ENCODE results near the gene SDHA. TPM values are rescaled to one million over a fixed set of nuclear protein-coding genes. Genes with fewer than 3 reads are reported as not detected.

SDHA gene
- total RNA-seq, 1 donor from 2014 or later, result 91.7 TPM

GRCh38 chr5:200985-201384 is 17.1 kb upstream of the SDHA start:
- peaks cover 2% of the 10 kb centered on the region for H3K9me3 Mint-ChIP-seq (ENCODE audit: unreplicated experiment)
- H3K27me3 Mint-ChIP-seq (ENCODE audit: low read depth, unreplicated experiment), result no peaks in the 10 kb centered on the region
- H2AFZ ChIP-seq (ENCODE audit: low read depth, low read length), result no peak overlapping the region
- no peaks in the 10 kb centered on the region for H3K36me3 ChIP-seq (ENCODE audit: insufficient read depth, low read length)
- no peak overlapping the region for H3K27ac ChIP-seq (ENCODE audit: low read depth, low read length)
- H3K27ac Mint-ChIP-seq (ENCODE audit: unreplicated experiment), result no peak overlapping the region
- H3K79me2 ChIP-seq (ENCODE audit: insufficient read depth, low read length), result peaks cover 14% of the 10 kb centered on the region
- H3K9ac ChIP-seq (ENCODE audit: low read length), result no peak overlapping the region
- no peaks in the 10 kb centered on the region for H3K9me3 ChIP-seq (ENCODE audit: insufficient read depth, low read depth, low read length)
- no peak for FAIRE-seq
- no peak for TF ChIP-seq CTCF (IDR thresholded peaks at IDR 0.05; ENCODE audit: insufficient read depth, low read depth, low read length)
- TF ChIP-seq EZH2 (IDR thresholded peaks at IDR 0.05; ENCODE audit: insufficient read depth, low read length), result no peak
- DNase-seq (ENCODE audit: low read depth), result no peak
- no peak overlapping the region for H3K4me3 Mint-ChIP-seq (ENCODE audit: unreplicated experiment)
- H3K4me3 ChIP-seq (ENCODE audit: insufficient read depth, low read depth, low read length), result no peak overlapping the region
- peaks cover 10% of the 10 kb centered on the region for H3K36me3 Mint-ChIP-seq (ENCODE audit: low read depth, unreplicated experiment)
- H4K20me1 ChIP-seq (ENCODE audit: insufficient read depth, low read length), result peaks cover 49% of the 10 kb centered on the region
- H3K4me1 ChIP-seq (ENCODE audit: insufficient read depth, low read length), result peaks cover under 1% of the 10 kb centered on the region
- peaks cover 5% of the 10 kb centered on the region for H3K4me1 Mint-ChIP-seq (ENCODE audit: low read depth, unreplicated experiment)
- H3K4me2 ChIP-seq (ENCODE audit: low read length), result no peak overlapping the region
- no peaks in the 10 kb centered on the region for H3K27me3 ChIP-seq (ENCODE audit: insufficient read depth, low read length)

- Mint-ChIP-seq H3K27me3 (ENCODE audit: low read depth, unreplicated experiment) (no peaks in the 10 kb centered on the region), H3K4me3 (ENCODE audit: unreplicated experiment) (no peak overlapping the region), H3K27ac (ENCODE audit: unreplicated experiment) (no peak overlapping the region), H3K9me3 (ENCODE audit: unreplicated experiment) (peaks cover 2% of the 10 kb centered on the region), H3K36me3 (ENCODE audit: low read depth, unreplicated experiment) (peaks cover 12% of the 10 kb centered on the region), H3K4me1 (ENCODE audit: low read depth, unreplicated experiment) (peaks cover 10% of the 10 kb centered on the region)
- Histone ChIP-seq H4K20me1 (ENCODE audit: insufficient read depth, low read length) (peaks cover 56% of the 10 kb centered on the region), H3K79me2 (ENCODE audit: insufficient read depth, low read length) (peaks cover 14% of the 10 kb centered on the region), H3K4me1 (ENCODE audit: insufficient read depth, low read length) (peaks cover 7% of the 10 kb centered on the region), H3K27ac (ENCODE audit: low read depth, low read length) (no peak overlapping the region), H3K36me3 (ENCODE audit: insufficient read depth, low read length) (no peaks in the 10 kb centered on the region), H3K4me2 (ENCODE audit: low read length) (no peak overlapping the region), H3K9ac (ENCODE audit: low read length) (no peak overlapping the region), H3K27me3 (ENCODE audit: insufficient read depth, low read length) (no peaks in the 10 kb centered on the region), H3K4me3 (ENCODE audit: insufficient read depth, low read depth, low read length) (no peak overlapping the region), H2AFZ (ENCODE audit: low read depth, low read length) (no peak overlapping the region), H3K9me3 (ENCODE audit: insufficient read depth, low read depth, low read length) (no peaks in the 10 kb centered on the region)
- DNase-seq (ENCODE audit: low read depth), result no peak
- FAIRE-seq, result no peak
- TF ChIP-seq CTCF (IDR thresholded peaks at IDR 0.05; ENCODE audit: insufficient read depth, low read depth, low read length) (no peak), EZH2 (IDR thresholded peaks at IDR 0.05; ENCODE audit: insufficient read depth, low read length) (no peak)
Observed at GRCh38 chr5:201672-202071, 16.4 kb upstream of the SDHA start.

GRCh38 chr5:203246-203930 is 14.7 kb upstream of the SDHA start:
- no peak overlapping the region for H3K27ac Mint-ChIP-seq (ENCODE audit: unreplicated experiment)
- FAIRE-seq, result no peak

More at GRCh38 chr5:203246-203930, 14.7 kb upstream of the SDHA start:
- no peak overlapping the region for H3K4me3 Mint-ChIP-seq (ENCODE audit: unreplicated experiment)
- Histone ChIP-seq H3K4me3 (ENCODE audit: insufficient read depth, low read depth, low read length) (no peak overlapping the region), H3K9ac (ENCODE audit: low read length) (no peak overlapping the region), H3K4me1 (ENCODE audit: insufficient read depth, low read length) (peaks cover 23% of the 10 kb centered on the region), H3K36me3 (ENCODE audit: insufficient read depth, low read length) (no peaks in the 10 kb centered on the region), H3K79me2 (ENCODE audit: insufficient read depth, low read length) (peaks cover 27% of the 10 kb centered on the region), H4K20me1 (ENCODE audit: insufficient read depth, low read length) (peaks cover 73% of the 10 kb centered on the region), H3K9me3 (ENCODE audit: insufficient read depth, low read depth, low read length) (no peaks in the 10 kb centered on the region), H2AFZ (ENCODE audit: low read depth, low read length) (no peak overlapping the region), H3K4me2 (ENCODE audit: low read length) (no peak overlapping the region), H3K27me3 (ENCODE audit: insufficient read depth, low read length) (no peaks in the 10 kb centered on the region), H3K27ac (ENCODE audit: low read depth, low read length) (no peak overlapping the region)
- DNase-seq (ENCODE audit: low read depth), result no peak
- H3K27me3 Mint-ChIP-seq (ENCODE audit: low read depth, unreplicated experiment), result no peaks in the 10 kb centered on the region
- H3K4me1 Mint-ChIP-seq (ENCODE audit: low read depth, unreplicated experiment), result peaks cover 16% of the 10 kb centered on the region
- TF ChIP-seq CTCF (IDR thresholded peaks at IDR 0.05; ENCODE audit: insufficient read depth, low read depth, low read length) (no peak), EZH2 (IDR thresholded peaks at IDR 0.05; ENCODE audit: insufficient read depth, low read length) (no peak)
- peaks cover 13% of the 10 kb centered on the region for H3K36me3 Mint-ChIP-seq (ENCODE audit: low read depth, unreplicated experiment)
- H3K9me3 Mint-ChIP-seq (ENCODE audit: unreplicated experiment), result peaks cover 2% of the 10 kb centered on the region

Data from astrocyte (in vitro differentiated cells and primary cell).